Gastroesophageal sphincter (tissue), 4 donors: ENCODE data around the gene BMP8B. TPM values are rescaled to one million over a fixed set of nuclear protein-coding genes. Genes with fewer than 3 reads are reported as not detected.

Source experiments
- ATAC-seq: fragments of 150-250 bp; one replicate; pipeline ENCODE4 v1.9.1; 2016; ENCODE audit warnings: mild to moderate bottlenecking, moderate library complexity
- H3K27ac ChIP-seq, 4 donors: fragments of 200-600 bp; sonication (generic) in 3 of 4; 1 replicate in 3 of 4; 2 replicates in 1 of 4; pipeline ENCODE4 v1.5.1; 2016 to 2019
- H3K27me3 ChIP-seq: fragments of 200-600 bp; sonication (generic); one replicate; pipeline ENCODE4 v1.5.1; 2019
- H3K36me3 ChIP-seq, 2 donors: fragments of 200-600 bp; sonication (generic); one replicate each; pipeline ENCODE4 v1.5.1; 2019; ENCODE audit warnings: control low read depth in 1 of 2
- H3K4me1 ChIP-seq, 3 donors: fragments of 200-600 bp; sonication (generic); 1 replicate in 2 of 3; 2 replicates in 1 of 3; pipeline ENCODE4 v1.5.1; 2016 to 2019; ENCODE audit warnings: control low read depth in 2 of 3
- H3K4me3 ChIP-seq, 2 donors: fragments of 200-600 bp; sonication (generic); one replicate each; pipeline ENCODE4 v1.5.1; 2019; ENCODE audit warnings: mild to moderate bottlenecking in 1 of 2, moderate library complexity in 1 of 2
- H3K9me3 ChIP-seq, 3 donors: fragments of 200-600 bp; sonication (generic); one replicate each; pipeline ENCODE4 v1.5.1; 2017 to 2019; ENCODE audit warnings: control low read depth in 2 of 3
- EP300 ChIP-seq: sonication (generic); formaldehyde crosslinking; IDR thresholded peaks from one replicate; pipeline ENCODE4 v1.6.1; 2017; ENCODE audit warnings: antibody characterized with exemption, mild to moderate bottlenecking
- POLR2A ChIP-seq, 2 donors: fragments of 450-650 bp; IDR thresholded peaks; one replicate each; pipeline ENCODE4 v1.6.1; 2017; ENCODE audit warnings: antibody characterized with exemption in 2 of 2, mild to moderate bottlenecking in 2 of 2, moderate library complexity in 1 of 2
- POLR2AphosphoS5 ChIP-seq: sonication (generic); formaldehyde crosslinking; IDR thresholded peaks from one replicate; pipeline ENCODE4 v1.6.1; 2017; ENCODE audit warnings: antibody characterized with exemption
- WGBS, 2 donors: methylation state at CpG; one replicate each; pipeline ENCODE4 v1.1.5; 2018; ENCODE audit warnings: low coverage in 1 of 2; 5-methylcytosine and 5-hydroxymethylcytosine counted together
- total RNA-seq, 4 donors: library from RNA; depleted of rRNA; stranded (reverse); fragments of >200 nt; gene quantifications; one replicate each; pipeline ENCODE4 v1.1.0, GENCODE V29; 2016
- TF ChIP-seq, protein P1 (sequence below), 4 experiments: fragments of 200-600 bp in 2 of 4; fragments of 450-650 bp in 2 of 4; sonication (generic) in 1 of 4; IDR thresholded peaks; one replicate each; pipeline ENCODE4 v1.5.1; 2017 to 2019; ENCODE audit warnings: antibody characterized with exemption in 4 of 4, mild to moderate bottlenecking in 2 of 4, moderate library complexity in 2 of 4

BMP8B gene
- total RNA-seq, 4 donors from 2014 or later: 2.0 to 4.5 (median 2.2) TPM

DNA sequence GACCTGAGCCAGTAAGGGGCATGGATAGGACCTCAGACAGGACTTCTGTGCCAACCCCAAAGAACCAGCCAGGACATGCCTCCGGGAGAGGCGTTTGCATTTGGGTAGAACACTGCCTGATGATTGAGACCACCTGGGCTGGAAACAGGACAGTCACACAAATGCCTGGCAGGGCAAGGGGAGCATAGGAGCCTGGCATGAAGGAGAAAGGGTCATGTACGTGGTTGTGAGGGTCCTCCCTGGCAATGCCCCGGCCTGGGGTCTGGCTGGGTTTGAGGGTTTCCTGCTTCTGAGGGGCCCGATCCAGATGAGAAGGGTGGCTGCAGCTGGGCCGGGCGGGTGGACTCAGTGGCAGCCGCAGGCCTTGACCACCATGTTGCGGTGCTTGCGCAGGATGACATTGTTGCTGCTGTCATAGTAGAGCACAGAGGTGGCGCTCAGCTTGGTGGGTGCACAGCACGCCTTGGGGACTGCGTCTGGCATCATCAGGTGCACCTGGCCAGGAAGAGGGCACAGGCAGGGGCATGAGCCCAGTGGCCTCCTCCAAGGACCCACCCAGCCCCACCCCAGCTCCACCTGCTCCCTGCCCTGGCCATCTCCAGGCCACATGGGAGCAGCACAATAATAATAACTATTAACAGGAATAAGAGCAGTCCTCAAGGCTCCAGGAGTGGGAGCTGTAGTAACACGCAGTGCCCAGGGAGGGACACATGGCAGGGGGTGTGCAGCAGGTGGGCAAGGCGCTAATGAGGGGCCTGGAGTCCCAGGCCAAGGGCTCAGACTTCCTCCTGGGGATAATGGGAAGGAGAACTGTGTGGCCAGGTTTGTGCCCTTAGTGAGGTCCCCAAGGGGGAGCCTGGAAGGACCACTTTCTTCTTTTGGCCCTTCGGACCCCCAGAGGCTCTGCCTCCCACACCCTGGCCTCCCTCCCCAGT, 28.3 kb downstream of the BMP8B start:
- TF ChIP-seq POLR2AphosphoS5 (no peak), POLR2A (IDR thresholded peaks at IDR 0.05) (no peak), EP300 (no peak)
- TF ChIP-seq, protein P1, sequence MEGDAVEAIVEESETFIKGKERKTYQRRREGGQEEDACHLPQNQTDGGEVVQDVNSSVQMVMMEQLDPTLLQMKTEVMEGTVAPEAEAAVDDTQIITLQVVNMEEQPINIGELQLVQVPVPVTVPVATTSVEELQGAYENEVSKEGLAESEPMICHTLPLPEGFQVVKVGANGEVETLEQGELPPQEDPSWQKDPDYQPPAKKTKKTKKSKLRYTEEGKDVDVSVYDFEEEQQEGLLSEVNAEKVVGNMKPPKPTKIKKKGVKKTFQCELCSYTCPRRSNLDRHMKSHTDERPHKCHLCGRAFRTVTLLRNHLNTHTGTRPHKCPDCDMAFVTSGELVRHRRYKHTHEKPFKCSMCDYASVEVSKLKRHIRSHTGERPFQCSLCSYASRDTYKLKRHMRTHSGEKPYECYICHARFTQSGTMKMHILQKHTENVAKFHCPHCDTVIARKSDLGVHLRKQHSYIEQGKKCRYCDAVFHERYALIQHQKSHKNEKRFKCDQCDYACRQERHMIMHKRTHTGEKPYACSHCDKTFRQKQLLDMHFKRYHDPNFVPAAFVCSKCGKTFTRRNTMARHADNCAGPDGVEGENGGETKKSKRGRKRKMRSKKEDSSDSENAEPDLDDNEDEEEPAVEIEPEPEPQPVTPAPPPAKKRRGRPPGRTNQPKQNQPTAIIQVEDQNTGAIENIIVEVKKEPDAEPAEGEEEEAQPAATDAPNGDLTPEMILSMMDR (IDR thresholded peaks at IDR 0.05): no peak
- Histone ChIP-seq H3K9me3 (no peaks in the 10 kb centered on the region), H3K4me1 (peaks cover 0 to 9% (median 0%) of the 10 kb centered on the region in 3 donors), H3K36me3 (peaks cover 0 to 78% of the 10 kb centered on the region in 2 donors), H3K27ac (no peak overlapping the region), H3K4me3 (no peak overlapping the region), H3K27me3 (no peaks in the 10 kb centered on the region)
- WGBS, 2 donors: 100% methylated on average over 2 of the region's 16 CpGs; no CpG with 5 or more reads in 1 of the 2 donors
- ATAC-seq: no peak

DNA sequence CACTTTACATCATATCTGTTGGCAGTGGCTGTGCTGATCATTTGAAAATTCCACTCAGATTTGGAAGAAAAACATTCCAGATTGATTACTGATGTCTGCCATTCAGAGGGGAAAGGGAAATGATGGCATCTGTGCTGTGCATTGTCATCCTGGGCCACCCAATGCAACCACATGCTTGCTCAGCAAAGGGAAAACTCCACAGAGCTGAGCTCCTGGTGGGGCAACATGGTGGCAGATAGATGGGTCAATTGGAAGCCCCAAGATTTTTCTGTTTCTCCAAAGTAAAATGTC, 29.3 kb downstream of the BMP8B start:
- Histone ChIP-seq H3K27me3 (no peaks in the 10 kb centered on the region), H3K9me3 (no peaks in the 10 kb centered on the region), H3K36me3 (peaks cover 0 to 87% of the 10 kb centered on the region in 2 donors), H3K4me3 (no peak overlapping the region), H3K4me1 (peaks cover 0 to 18% (median 0%) of the 10 kb centered on the region in 3 donors), H3K27ac (no peak overlapping the region)
- no peak for ATAC-seq
- TF ChIP-seq POLR2AphosphoS5 (no peak), EP300 (no peak), POLR2A (IDR thresholded peaks at IDR 0.05) (no peak)
- TF ChIP-seq, protein P1 (IDR thresholded peaks at IDR 0.05): no peak

DNA sequence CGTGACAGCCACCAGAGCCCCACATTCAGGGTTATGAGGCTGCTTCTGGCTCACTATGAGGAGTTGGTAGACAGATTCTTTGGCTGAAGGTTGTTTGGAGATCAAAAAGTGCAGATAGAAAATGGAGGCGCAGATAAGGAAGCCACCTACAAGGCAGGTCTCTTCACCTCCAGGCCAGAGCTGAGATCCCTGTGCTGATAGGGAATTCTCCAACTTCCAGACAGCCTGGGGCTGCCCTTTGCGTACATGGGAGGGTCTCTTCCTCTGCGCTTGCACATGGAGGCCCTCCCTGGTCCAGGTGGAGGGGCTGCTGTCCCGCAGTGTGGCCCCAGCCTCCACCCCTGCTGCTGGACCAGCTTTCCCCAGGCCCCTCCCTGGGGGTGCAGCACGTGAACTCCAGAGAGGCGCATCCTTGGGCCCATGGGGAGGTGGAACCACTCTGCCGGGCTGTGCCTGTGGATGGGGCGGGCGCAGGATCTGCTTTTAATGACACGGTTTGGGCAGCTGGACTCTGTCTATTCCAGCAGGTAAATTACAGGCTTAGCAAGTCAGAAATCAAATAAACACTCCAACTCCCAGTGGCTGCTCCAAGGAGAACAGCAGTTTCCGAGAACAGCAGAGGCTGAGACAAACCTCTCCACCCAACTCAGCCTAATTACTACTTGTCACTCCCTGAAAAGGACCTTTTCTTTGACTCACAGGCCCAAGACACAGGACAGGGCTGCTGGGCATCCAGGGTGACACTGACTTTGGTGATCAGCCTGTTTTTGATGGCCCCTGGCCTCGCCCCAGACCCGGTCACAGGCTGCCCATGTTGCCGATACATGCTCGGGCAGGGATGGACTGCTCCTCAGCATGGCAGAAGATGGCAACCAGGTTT, 29.9 kb downstream of the BMP8B start:
- no peak for ATAC-seq
- Histone ChIP-seq H3K9me3 (no peaks in the 10 kb centered on the region), H3K27ac (no peak overlapping the region), H3K36me3 (peaks cover 0 to 93% of the 10 kb centered on the region in 2 donors), H3K27me3 (no peaks in the 10 kb centered on the region), H3K4me1 (peaks cover 0 to 24% (median 0%) of the 10 kb centered on the region in 3 donors), H3K4me3 (no peak overlapping the region)
- WGBS, 2 donors: 83 to 97% methylated on average over 2 to 7 of the region's 16 CpGs
- TF ChIP-seq EP300: no peak
- TF ChIP-seq POLR2AphosphoS5: no peak
- TF ChIP-seq POLR2A (IDR thresholded peaks at IDR 0.05): no peak
- TF ChIP-seq, protein P1 (IDR thresholded peaks at IDR 0.05): no peak

DNA sequence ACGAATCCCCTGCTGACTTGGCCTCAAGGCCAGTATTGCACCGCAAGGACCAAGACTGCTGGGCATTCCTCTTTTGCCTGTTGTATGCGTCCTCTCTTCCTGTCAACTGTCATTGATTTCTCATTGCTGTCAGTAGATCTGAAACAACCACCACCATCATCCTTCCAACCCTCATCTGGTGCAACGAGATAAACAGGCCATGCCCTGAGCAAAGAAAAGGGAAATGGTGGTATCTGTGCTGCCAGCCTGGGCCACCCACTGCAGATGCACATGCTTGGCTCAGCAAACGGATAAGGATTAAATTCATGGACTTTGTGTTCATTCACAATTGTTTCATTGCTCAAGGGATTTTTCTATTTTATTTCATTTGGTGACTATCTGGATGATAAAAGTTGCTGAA, 31.2 kb downstream of the BMP8B start:
- no peak overlapping the region for H3K4me3 ChIP-seq
- peaks cover 0 to 99% of the 10 kb centered on the region in 2 donors for H3K36me3 ChIP-seq
- H3K4me1 ChIP-seq: peaks cover 0 to 37% (median 0%) of the 10 kb centered on the region in 3 donors
- H3K9me3 ChIP-seq: no peaks in the 10 kb centered on the region
- H3K27me3 ChIP-seq: no peaks in the 10 kb centered on the region
- ATAC-seq: no peak
- H3K27ac ChIP-seq: no peak overlapping the region
- 88 to 91% methylated on average over 3 to 4 of the region's 5 CpGs for WGBS, 2 donors
- TF ChIP-seq, protein P1 (IDR thresholded peaks at IDR 0.05): no peak
- no peak for TF ChIP-seq POLR2A (IDR thresholded peaks at IDR 0.05)
- no peak for TF ChIP-seq POLR2AphosphoS5
- TF ChIP-seq EP300: no peak
